HG02973 (cell line): ENCODE data around the gene EARS2.

Source experiments
- ATAC-seq: cut with Tn5 transposase; IDR thresholded peaks from one replicate; pipeline ENCODE4 v1.9.1; 2021; ENCODE audit warnings: moderate library complexity; ENCODE audit not compliant: unreplicated experiment

EARS2 gene

GRCh38 chr16:23508589-23509440 lies 48.3 kb downstream of the EARS2 start:
- ATAC-seq = no peak

GRCh38 chr16:23506606-23506994 lies 50.5 kb downstream of the EARS2 start:
- ATAC-seq = no peak

- no peak for ATAC-seq
Observed at GRCh38 chr16:23505671-23506605, 51.2 kb downstream of the EARS2 start.

GRCh38 chr16:23505180-23505665 lies 51.9 kb downstream of the EARS2 start:
- ATAC-seq = no peak

- ATAC-seq = peak; percentile 63
Observed at GRCh38 chr16:23504453-23505179, 52.5 kb downstream of the EARS2 start.

- no peak for ATAC-seq
Observed at GRCh38 chr16:23504076-23504452, 53.1 kb downstream of the EARS2 start.

GRCh38 chr16:23502466-23502865 lies 54.7 kb downstream of the EARS2 start:
- no peak for ATAC-seq

- no peak for ATAC-seq
Observed at GRCh38 chr16:23501291-23501690, 55.9 kb downstream of the EARS2 start.

- no peak for ATAC-seq
Observed at GRCh38 chr16:23500862-23501225, 56.3 kb downstream of the EARS2 start.

DNA sequence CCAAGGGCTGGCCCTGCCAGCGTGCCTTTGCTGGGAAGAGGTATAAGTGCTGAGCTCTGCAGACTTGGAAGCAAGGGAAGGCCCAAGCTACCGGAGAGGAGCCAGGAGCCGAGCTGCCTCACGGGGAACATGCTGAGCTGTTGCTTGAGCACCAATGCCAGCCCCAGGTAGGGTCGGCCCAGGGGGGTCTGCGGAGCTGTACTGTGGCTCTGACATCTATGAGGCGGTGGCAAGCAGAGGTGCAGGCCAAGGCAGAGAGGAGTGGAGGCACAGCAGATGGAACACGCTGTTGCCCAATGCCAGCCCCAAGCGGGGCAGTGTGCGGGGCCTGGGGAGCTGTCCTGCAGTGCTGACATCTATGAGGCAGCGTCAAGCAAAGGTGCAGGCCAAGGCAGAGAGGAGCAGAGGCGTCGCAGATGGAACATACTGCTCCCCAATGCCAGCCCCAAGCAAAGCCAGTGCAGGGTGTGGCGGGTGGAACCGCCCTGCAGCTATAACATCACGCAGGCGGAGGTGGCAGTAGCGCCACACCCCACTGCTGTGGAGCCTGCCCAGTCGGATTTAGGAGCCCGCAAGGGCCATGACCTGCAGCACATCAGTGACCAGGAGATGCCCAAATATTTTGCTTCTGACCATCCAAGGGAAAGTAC lies 56.8 kb downstream of the EARS2 start:
- no peak for ATAC-seq

DNA sequence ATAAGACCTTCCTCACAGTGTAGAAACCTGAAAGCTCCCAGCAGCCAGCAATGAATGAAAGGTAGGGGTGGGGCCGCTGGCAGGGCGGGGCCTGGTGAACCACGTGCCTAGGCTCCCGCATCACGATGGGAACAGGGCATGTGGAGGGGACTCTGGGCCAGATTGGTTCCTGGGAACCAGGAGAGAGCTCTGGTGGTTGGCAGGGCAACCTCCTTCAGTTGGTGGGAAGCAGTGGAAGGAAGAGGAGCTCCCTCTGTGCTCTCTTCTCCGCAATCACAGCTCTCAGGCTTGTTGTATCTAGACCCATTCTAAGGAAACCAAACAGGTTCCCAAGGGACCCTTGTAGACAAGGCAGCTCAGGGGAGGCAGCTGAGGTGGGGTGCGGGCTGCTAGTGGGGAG lies 57.3 kb downstream of the EARS2 start:
- ATAC-seq = no peak

DNA sequence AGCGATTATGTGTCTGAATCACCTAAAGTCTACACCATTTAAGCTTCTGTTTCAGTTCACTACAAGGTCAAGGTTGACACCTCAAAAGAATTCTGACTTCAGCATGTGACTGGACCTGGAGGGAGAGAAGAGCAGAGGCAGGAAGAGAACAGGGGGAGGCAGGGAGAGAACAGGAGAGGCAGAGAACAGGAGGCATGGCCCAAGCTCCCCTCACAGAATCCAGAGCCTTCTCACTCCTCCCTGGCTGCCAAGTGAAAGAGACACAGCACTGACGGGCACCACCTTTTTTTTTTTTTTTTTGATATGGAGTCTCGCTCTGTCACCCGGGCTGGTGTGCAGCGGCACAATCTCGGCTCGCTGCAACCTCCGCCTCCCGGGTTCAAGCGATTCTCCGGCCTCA lies 58.3 kb downstream of the EARS2 start:
- no peak for ATAC-seq

- no peak for ATAC-seq
Observed at GRCh38 chr16:23497543-23497868, 59.6 kb downstream of the EARS2 start.

GRCh38 chr16:23496821-23497542 lies 60.2 kb downstream of the EARS2 start:
- ATAC-seq = no peak

DNA sequence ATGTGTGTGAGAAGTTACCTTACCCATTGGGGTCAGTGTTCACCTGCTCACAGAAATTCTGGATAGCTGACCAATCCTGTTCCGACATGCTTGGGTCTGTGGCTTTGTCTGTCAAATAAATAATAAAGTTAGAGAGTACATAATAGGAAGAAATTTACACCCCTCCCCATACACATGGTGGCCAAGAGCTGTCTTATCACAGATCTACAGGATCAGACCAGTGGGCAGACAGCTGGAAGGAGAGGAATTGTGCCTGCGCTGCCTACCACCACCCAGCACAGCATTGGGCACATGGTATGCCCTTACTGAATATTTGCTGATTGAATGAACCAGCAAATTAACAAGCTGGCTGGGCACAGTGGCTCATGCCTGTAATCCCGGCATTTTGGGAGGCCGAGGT lies 61.5 kb downstream of the EARS2 start:
- ATAC-seq = no peak

DNA sequence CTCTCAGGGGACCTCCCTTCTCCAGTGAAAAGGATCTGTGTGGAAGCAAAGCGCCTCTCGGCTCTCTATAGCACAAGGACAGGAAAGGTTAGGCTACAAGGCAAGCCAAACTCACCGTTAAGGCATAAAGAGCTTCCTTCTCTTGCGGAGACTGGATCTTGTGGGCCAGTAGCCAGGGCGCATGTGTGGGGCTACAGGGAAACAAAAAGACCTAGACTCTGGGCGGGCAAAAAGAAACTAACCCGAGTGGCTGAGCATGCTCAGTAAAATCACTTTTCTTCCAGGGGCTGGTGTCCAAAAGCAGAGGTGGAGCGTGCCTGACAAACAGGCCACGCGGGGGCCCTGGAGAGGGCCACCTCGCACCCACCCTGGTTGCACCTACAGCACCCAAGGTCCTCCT lies 63.0 kb downstream of the EARS2 start:
- ATAC-seq = no peak

DNA sequence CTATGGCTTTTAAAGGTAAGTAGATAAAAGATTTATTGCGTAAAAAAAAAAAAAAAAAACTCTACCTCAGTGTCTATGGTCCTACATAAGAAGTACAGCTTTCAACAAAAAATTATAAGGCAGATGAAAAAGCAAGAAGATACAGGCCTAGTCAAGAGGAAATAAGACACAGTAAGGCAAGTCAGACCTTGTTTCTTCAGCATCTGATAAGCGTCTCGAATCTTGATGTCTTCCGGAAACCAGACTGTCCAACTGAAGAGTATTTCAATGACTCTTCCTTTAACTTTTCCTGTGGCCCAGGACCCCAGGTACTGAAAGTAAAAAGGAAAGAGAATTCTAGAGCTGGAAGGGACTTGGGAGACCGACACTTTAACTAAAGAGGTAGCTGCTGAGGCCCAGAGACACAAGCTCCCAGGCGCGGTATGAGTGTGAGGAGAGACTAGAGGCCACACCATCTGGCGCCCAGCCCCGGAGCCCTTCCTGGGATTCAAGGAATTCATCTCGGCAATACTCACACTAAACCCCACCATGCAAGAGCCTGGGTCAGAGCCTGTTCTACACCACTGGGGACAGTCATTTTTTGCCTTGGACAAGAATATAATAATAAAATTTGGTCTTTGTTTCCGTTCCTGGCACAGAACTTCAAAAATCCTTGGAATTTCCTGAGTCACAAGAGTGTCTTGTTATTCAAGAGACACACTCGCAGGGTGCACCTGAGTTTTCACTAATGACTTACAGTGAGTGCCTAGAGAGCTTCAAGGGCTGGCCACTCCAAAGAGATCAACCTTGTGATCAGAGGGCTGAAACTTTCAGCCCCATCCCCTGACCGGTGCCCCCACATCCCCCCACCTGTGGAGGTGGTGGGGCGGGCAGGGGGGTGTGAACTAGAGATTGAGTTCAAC lies 65.4 kb downstream of the EARS2 start:
- no peak for ATAC-seq

DNA sequence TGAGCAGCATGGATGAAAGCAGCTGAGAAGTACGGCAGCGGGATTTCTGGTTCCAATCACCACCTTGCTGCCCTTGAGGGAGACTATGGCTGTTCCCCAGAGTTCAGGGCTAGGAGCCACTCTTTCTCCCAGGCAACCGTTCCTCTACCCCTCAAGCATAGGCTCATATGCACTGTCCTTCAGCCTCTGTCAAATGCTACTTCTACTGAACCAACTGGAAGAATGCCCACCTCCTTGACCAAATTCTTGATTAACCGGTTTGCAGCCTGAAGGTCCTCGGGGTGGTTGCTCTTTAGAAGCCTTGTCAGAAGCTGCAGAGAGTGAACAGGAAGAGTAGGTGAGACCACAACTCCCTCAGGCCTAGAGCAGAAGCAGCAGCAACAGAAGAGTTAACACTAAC lies 70.7 kb downstream of the EARS2 start:
- no peak for ATAC-seq

DNA sequence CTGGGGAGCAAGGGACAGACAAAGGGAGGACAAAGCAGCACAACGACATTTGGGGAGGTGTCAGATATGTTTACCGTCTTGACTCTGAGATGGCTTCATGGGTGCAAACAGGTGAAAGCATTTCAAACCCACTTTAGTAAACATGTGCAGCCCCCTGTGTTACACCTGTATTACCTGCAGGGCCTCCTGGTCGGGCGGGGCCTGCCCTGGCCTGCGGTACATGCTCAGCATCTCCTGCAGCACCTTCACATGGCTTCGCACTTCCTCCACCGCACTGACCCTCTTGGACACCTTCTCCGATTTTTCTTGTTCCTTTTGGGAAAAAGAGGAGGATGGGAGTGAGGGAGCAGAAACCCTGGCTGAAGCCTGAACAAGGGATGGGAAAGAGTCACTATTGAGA lies 71.3 kb downstream of the EARS2 start:
- ATAC-seq = no peak
